CD4-positive, alpha-beta T cell treated with Interleukin-17A for 4 hours (primary cell): ENCODE results near the gene WFIKKN1.

Experiments
- DNase-seq: peaks from one replicate; pipeline ENCODE4 v3.0.0-alpha.2; 2020; ENCODE audit warnings: mixed read lengths

Gene WFIKKN1

DNA sequence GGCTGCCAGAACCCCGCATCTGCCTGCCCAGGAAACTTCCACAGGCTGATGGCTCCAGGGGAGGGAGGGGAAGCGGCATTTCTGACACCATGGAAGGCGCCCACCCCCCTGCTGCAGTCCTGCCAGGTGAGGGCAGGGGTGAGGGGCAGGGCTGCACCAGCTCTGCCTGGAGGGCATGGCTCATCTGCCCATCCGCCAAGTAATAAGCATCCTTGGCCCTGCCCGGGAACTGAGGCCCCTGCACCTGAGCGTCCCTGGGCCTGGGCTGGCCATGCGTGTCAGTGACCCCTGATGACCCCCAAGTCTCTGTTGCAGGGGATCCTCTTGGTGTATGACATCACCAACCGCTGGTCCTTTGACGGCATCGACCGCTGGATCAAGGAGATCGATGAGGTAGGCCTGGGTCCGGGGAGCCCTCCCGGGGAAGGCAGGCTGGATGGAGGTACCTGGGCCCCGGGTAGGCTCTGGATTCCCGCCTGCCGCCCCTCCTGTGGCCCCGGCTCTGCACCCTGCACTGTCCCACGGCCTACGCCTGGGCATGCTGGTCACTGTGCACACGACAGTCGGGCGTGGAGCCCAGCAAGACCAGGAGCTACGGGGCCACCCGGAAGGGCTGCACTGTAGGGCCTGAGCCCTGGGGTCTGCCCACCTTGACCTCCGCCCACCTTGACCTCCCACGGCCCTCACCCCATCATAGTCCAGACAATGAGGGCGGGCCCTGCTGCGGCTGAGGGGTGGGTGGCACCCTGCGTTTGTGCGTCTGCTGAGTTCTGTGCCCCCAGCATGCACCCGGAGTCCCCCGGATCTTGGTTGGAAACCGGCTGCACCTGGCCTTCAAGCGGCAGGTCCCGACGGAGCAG, 5.4 kb upstream of the WFIKKN1 start:
- no peak for DNase-seq

DNA sequence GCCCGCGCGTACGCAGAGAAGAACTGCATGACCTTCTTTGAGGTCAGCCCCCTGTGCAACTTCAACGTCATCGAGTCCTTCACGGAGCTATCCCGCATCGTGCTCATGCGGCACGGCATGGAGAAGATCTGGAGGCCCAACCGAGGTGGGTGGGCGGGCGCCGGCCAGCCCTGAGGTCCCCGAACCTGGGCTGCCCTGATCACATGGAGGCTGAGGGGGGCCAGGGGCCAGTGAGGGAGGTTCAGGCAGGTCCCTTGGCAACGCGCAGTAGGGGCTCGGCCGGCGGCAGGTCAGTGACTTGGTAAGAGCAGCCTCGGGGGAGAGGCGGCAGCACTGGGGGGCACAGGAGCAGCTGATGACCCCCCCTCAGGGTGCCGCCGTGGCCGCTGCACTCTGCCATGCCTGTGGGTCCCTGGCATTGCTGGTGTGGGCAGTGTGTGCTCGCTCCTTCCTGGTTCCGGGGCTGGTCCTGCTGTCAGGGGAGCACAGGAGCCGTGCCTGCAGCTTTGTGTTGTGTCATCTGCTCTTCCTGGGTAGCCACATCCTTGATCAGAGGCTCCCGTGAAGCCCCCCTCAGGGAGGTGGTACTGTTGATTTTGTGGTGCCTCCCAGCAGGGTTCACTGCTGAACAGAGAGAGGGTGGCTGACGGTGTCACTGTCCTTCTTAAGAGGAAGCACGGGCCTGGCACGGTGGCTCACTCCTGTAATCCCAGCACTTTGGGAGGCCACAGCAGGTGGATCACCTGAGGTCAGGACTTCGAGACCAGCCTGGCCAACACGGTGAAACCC, 4.6 kb upstream of the WFIKKN1 start:
- no peak for DNase-seq

DNA sequence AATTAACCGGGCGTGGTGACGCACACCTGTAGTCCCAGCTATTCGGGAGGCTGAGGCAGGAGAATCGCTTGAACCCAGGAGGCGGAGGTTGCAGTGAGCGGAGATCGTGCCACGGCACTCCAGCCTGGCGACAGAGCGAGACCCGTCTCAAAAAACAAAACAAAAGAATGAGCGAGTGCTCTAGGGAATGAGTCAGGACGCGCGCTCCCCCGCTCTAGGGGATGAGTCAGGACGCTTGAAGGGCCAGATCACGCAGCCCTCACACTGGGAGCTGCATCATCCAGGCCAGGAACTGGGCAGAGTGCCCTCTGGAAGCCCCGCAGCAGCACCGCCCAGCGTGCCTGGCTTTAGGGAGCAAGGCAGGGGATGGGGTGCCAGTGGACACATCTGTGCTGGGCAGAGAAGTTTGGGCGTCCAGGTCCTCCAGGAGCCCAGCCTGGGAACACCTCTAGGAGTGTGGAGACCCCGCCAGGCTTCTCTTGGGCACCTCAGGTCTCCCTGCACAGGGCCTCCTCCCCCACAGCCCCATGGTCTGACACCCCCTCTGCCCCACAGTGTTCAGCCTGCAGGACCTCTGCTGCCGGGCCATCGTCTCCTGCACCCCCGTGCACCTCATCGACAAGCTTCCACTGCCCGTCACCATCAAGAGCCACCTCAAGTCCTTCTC, 3.9 kb upstream of the WFIKKN1 start:
- no peak for DNase-seq

DNA sequence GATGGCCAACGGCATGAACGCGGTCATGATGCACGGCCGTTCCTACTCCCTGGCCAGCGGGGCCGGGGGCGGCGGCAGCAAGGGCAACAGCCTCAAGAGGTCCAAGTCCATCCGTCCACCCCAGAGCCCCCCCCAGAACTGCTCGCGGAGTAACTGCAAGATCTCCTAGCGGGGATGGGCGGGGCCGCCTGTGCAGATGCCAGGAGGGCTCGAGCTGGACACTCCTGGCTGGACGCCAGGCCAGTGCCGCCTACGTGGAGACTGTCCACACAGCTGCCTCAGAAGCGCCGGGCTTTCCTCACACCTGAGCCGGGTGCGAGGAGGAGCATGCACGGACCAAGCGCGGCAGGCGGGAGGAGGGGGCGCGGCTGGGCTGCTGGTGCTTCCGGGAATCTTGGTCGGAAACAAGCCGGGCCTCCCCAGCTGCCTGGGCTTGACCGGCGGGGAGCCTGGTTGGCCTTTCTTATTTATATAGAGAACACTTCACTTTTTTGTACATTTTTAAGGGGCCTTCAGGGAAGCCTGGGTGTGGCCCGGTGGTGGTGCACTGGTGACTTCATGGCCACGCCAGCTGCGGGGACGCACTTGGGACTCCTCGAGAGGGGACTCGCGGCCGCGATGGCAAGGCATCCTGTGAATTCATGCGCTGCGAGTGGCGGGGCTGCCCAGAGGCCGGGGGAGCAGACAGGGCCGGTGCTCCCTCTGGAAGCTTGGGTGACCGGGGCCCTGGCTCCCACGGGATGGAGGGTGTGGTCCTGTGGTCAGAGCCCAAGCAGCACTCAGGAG, 3.1 kb upstream of the WFIKKN1 start:
- DNase-seq: no peak

DNA sequence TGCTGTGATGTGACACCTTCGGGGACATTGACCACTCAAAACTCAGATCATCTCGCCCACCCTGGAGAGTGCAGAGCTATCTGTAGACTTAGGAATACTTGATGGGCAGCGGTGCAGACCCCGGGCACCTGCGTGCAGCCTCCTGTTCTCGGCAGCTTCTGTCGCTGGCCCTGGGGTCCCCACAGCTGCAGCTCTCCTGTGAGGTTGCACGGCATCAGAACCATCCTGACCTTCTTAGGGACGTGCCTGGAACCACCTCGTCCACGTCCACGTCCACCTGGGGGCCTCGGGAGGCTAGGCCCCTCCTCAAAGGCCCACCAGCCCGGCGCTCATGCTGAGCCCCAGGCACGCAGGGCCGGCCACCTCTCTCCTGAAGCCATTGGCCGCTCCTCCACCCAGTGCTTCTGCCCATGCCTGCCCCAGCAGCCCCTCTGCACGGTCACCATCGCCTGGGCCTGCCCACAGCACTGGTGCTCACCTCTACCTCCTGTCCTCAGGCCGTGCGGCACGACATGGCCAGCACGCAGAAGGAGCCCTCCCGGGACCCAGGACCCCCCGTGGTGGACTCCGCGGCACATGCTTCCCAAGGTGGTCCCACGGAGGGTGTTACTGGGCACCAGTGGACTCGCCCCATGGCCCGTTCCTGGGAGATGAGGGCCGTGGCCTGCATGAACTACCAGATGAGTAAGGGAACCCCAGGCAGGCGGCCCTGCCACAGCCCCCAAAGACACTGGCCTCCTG, 2.3 kb upstream of the WFIKKN1 start:
- DNase-seq: no peak

DNA sequence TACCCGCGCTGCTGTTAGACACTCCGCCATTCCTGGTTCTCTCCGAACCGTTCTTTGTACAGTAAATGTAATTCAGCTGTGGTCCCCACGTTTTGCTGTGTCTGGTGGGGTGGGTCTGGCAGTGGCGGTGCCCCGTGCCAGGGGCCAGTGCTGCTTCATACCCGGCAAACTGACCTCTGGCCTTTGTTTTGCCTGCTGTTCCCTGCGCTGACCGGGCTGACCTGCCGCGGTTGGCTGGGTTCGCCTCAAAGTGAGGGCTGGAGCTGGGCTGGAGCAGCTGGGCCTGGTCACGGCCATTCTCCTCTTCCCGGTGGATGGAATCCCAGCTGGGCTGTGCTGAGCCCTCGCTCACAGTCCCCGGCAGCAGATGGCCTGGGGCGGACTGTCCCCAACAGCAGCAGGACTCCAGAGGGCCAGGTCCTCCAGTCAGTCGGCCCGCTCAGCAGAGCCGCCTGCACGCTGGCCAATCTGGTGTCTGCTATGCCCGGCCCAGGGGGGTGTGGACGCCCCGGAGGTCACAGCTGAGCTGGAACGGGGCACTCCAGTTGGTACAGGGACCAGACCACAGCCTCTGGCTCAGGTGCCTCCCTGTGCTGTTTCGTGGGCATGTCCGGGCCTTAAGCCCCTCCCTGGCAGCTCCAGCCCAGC, 1.5 kb upstream of the WFIKKN1 start:
- DNase-seq: no peak

DNA sequence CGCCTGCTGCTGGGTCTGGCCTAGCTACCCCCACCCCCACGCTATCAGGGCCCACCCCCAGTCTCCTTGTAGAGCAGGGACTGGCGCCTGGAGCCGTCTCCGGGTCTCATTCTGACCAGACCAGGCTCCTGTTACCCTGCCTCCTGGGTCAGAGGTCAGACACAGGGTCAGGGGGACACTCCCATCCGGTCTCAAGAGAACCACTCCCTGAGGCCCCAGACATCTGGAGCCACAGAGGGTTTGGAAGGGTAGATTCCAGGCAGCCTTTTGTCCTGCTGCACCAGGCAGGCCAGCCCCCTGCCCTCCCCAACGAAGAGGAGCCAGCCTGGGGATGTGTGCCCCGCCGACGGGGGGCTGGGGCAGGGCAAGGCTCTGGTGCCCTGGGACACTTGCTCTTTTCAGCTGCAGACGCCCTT, 944 bp upstream of the WFIKKN1 start:
- DNase-seq: no peak

DNA sequence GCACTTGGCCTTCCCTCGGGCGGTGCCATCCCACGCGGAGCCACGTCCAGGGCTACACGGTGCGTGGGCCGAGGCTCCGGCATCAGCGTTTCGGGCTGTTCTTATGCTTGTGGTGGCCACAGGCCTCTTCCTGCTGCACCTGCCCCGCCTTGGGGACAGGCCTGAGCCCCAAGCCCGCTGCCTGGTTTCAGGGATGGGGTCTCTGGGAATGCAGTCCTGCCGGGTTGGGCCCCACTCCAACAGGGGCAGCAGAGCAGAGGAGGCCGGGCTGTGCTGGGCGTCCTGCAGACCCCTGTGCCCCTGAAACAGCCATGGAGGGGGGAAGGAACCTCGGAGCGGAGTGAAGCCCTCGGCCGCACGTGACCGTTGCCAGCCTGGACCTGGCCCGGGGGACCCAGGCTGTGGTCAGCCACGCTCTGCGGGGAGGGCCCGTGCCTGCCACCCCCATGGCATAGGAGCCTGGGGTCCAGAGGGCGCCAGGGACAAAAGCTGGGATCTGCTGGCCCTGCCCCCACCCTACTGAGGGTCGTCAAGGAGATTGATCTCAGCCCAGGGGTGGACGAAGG, 453 bp upstream of the WFIKKN1 start:
- no peak for DNase-seq

DNA sequence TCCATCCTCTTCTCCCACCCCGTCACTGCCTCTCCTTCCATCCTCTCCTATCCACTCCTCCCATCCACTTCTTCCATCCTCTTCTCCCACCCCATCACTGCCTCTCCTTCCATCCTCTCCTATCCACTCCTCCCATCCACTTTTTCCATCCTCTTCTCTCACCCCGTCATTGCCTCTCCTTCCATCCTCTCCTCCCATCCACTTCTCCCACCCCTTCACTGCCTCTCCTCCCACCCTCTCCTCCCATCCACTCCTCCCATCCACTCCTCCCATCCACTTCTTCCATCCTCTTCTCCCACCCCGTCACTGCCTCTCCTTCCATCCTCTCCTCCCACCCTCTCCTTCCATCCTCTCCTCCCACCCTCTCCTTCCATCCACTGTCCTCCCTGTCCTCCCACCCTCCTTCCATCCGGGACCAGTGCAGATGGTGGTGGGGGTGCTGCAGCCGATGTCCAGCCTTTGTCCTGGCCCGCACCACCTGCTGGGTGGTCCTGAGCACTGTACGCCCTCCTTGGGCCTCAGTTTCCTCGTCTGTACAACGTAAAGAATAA, 1.1 kb downstream of the WFIKKN1 start:
- DNase-seq: no peak

DNA sequence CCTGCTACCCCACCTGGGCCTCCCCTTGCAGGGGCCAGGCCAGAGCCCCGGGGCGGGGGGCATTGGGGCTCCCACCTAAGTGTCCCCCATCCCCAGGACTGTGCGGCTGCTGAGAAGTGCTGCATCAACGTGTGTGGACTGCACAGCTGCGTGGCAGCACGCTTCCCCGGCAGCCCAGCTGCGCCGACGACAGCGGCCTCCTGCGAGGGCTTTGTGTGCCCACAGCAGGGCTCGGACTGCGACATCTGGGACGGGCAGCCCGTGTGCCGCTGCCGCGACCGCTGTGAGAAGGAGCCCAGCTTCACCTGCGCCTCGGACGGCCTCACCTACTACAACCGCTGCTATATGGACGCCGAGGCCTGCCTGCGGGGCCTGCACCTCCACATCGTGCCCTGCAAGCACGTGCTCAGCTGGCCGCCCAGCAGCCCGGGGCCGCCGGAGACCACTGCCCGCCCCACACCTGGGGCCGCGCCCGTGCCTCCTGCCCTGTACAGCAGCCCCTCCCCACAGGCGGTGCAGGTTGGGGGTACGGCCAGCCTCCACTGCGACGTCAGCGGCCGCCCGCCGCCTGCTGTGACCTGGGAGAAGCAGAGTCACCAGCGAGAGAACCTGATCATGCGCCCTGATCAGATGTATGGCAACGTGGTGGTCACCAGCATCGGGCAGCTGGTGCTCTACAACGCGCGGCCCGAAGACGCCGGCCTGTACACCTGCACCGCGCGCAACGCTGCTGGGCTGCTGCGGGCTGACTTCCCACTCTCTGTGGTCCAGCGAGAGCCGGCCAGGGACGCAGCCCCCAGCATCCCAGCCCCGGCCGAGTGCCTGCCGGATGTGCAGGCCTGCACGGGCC, 1.9 kb downstream of the WFIKKN1 start:
- no peak for DNase-seq

DNA sequence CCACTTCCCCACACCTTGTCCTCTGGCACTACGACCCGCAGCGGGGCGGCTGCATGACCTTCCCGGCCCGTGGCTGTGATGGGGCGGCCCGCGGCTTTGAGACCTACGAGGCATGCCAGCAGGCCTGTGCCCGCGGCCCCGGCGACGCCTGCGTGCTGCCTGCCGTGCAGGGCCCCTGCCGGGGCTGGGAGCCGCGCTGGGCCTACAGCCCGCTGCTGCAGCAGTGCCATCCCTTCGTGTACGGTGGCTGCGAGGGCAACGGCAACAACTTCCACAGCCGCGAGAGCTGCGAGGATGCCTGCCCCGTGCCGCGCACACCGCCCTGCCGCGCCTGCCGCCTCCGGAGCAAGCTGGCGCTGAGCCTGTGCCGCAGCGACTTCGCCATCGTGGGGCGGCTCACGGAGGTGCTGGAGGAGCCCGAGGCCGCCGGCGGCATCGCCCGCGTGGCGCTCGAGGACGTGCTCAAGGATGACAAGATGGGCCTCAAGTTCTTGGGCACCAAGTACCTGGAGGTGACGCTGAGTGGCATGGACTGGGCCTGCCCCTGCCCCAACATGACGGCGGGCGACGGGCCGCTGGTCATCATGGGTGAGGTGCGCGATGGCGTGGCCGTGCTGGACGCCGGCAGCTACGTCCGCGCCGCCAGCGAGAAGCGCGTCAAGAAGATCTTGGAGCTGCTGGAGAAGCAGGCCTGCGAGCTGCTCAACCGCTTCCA, 2.7 kb downstream of the WFIKKN1 start:
- no peak for DNase-seq

DNA sequence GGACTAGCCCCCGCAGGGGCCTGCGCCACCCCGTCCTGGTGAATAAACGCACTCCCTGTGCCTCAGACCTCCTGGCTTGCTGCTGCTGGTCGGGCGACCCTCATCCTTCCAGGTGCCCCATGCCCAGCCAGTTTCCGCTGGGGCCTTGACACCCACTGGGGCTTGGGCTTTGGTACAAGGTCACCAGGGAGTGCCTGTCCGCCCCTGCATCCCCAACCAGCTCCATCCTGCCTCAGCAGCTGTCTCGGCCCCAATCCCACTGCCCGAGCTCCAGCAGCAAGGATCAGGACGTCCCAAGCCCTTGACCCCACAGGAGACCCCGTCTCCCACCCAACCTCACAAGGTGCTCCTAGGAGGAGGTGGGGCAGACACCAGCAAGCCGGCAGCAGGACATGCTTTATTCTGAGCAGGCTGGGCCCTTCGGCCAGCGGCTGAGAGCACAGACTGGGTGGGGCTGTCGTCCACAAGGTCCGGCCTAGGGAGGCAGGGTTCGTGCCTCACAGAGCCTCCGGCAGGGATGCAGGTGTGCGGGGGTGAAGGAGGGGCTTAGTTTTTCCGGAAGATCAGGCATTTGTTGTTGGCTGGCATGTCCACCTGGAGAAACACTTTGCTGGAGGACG, 3.4 kb downstream of the WFIKKN1 start:
- no peak for DNase-seq

DNA sequence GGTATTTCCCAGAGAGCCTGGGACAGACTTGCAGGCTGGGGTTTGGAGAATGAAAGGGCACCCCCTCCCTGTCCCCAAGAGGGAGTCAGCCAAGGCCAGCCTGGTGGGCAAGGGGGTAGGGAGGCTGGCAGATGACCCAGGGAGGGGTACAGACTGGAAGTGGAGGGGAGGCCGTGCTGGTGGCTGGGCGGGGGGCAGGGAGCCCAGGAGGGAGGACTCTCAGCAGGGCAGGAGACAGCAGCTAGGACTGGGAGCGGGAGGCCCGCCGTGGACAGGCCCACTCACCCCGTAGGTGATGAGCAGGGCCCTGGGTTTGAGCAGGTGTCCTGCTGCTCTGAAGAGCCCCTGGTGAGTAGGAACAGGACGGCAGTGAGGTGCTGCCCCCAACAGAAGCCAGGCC, 4.2 kb downstream of the WFIKKN1 start:
- no peak for DNase-seq

DNA sequence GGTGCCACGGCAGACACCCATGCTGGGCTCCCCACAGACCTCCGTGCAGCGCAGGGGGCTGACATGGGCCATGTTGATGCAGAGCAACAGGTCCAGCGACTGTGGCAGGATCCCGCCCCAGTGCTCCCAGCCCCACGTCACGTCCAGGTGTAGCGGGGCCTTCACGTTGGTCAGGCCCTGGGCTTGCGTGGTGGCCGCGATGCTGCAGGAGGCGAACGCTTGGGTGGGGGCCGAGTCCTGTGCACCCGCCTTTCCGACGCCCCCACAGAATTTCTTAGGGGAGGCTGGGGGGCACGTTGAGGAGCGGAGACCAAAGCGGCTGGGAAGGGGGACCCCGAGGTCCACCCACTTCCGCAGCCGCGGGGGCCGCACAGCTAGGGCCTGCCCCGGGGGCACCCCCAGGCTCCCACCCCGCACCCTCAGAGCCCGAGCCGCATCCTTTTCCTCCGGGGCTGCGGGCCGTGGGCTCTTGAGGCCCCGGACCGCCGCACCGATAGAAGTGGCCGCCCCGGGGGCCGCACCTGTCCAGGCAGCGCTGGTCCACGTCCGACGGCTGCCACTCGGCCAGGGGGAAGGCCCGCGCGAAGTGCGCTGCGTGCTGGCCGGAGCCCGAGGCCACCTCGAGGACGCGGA, 4.9 kb downstream of the WFIKKN1 start:
- no peak for DNase-seq

DNA sequence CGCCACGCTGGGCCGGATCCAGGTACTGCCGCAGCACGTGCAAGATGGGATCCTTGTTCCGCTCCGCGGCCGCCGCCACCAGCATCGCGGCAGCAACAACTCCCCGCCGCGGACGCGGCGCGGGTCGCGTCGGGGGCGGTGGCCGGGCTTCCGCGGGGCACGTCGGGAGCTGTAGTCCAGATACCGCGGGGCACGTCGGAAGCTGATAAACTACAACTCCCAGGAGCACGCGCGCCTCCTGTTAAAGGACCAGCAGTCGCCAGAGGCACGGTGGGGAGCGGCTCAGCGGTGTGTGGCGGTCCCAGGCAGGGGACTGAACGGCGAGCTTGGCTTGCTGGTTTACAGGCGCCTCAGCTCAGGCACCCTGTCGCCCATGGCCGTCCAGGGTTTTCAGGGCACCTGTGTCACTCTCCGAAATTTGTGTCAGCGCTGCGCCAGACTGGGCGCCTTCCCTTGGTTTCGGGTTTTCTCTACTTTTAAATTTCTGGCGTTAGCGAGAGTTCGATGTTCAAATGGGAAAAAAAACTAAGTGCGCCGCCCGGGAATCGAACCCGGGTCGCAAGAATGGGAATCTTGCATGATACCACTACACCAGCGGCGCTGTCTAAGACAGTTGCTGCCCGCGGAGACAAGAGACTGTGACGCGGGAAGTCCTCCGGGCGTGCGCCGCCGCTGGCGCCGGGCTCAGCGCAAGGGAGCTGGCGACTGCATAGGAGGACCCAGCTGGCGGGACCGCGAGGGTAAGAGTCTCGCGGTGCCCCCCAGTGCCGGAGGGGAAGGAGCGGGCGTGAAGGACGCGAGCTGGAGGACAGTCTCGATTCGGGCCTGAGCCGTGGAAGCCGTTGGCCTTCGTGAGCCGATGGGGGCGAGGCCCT, 5.7 kb downstream of the WFIKKN1 start, which contains the start of gene METTL26:
Gene METTL26, minus strand, starts transcription at position 100 of the 875 bp plus-strand sequence. Its CDS starts 15 bp downstream, at position 85.
- DNase-seq: peak; percentile 96

DNA sequence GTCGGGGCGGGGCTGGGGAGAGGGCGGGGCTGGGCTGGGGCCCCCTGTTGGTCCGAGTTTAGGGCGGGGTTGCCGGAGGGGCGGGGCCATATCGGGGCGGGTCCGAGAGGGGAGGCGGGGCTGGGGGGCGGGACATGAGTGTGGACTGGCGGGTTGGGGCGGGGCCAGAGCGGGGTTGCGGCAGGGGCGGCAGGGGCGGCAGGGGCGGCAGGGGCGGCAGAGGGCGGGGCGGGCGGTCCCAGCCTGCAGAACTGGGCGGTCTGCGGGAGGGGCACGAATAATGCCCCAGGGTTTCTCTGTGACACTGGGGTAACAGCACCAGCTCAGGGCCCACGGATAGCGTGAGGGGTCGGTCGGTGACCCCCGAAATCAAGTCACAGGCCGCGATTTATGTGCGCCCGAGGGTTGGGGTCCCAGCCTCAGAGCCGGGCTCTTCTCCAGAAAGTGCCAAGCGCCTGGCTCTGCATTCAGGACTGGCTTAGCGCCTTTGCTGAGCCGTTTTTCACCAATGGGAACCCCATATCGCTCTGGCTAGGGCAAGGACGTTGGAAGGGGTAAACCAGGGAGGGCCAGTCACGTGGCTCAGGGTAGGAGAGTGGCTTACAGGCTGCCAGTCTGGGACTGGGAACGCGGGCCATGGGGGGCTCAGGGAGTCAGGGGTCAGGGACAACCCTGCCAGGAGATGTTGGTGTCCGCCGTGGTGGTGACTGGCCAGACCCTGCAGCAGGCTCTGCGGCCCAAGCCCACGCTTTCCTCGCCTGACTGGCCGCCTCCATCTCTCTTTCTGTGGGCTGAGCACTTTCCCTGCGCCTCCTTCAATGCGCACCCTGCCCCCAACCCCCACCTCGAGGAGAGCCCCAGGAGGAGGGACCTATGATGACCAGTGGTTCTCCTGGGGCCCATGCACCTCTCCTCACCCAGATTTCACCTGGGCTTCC, 6.6 kb downstream of the WFIKKN1 start:
- DNase-seq: peak; percentile 95
